NCI-H748 (cell line): ENCODE measurements around the gene VOPP1.

Experiments
- DNase-seq: peaks from one replicate; lab custom pipeline; 2025; ENCODE audit not compliant: unreplicated experiment; lab: John Stamatoyannopoulos, UW

Gene VOPP1

GRCh38 chr7:55534262-55534915 is 37.9 kb downstream of the VOPP1 start:
- no peak for DNase-seq

DNA sequence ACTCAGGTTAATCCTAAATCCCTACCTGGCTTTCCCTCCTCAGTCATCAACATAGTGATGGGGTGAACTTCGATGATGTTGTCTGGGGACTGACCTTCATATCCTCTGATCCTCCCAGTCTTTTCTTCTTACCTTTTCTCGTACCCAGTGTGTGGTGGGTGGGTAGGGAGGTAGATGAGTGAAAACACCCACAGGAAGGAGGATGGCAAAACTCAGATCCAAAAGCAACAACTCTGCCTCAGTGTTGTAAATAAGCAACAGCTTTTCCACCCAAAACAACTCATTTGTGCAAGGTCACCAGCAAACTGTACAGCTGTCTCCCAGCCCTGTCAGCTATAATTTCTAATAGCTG is 38.6 kb downstream of the VOPP1 start:
- DNase-seq = no peak

DNA sequence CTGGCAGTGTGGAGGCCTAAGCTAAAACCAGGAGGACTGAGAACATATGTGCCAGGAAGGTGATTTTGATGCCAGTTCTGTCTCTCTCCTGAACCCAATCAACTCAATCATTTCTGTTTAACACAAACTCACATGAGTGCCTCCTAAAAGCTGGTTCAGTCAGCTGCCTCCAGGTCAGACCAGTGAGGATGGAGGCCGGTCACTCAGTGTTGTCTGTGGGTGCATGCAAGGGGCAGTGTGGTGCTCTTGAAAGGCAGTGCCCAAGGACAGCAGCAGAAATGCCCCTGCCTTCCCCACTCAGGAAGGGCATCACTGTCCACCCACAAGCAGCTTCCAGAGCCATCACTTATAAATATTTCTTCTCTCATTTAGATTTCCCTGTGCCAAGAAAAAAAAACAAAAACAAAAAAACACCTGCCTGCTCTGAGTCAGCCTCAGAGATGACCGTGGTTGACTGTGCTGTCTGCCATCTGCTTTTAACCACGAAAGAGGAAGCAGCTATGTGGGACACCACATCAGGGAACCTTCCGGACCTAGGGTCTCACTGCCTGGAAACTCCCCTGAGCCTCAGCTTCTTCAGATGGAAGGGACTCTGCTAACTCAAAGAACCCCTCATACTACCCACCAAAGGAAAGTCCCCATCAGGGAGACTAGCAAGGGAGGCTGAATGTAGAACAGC is 39.1 kb downstream of the VOPP1 start:
- no peak for DNase-seq

DNA sequence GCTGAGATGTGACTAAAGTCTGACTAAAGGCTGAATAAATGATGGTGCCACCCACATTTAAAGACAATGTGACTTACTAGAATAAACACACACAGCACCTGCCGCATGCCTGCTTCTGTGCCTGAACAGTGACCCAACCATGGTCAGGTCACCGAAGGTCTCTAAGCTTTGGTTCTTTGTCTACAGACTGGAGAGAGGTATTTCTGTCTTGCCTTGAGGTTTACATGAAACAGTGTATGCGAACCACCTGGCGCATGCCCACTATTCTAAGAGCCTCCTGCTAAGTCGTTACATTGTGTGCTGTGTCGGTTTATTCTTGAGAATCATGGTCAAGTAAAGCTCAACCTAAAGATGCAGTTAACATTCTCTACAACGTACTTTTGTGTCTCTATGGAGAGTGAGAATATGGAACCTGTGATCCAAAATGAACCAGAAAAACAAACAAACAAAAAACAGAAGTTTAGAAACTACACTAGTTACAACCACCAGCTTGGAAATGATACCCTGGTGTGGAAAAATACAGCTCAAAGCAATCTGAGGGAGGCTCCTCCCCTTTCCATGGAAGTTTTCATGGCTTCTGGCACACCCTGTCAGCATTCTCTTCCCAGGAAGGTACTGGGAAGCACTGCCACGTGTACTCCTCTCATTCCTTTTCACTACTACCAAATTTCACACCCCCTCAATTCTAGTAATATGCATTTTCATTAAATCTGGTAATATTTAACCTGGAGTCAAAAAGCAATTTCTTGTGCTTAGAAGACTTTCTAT is 40.0 kb downstream of the VOPP1 start:
- DNase-seq = no peak

- no peak for DNase-seq
Measured at GRCh38 chr7:55531536-55531935, 40.8 kb downstream of the VOPP1 start.

- DNase-seq = no peak
Measured at GRCh38 chr7:55527307-55527706, 45.0 kb downstream of the VOPP1 start.

GRCh38 chr7:55526770-55527169 is 45.5 kb downstream of the VOPP1 start:
- DNase-seq = peak; percentile 48

DNA sequence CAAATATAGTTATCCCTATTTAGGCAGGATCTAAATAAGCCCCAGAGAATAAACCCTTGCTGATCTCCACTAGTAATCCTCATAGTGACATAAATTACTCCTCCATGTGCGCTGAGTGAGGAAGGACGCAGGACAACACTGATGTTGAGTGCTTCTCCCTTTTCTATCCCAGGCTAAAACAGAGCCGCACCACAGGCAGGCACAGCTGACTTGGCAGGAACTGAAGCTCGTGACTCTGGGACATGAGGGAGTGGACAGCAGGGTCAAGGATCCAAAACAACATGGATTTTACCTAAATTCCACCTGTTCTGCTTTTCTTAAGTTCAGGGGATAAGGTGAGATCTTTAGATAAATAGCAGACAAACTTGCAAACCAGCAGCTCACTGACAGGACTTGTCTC is 46.0 kb downstream of the VOPP1 start:
- DNase-seq = no peak

DNA sequence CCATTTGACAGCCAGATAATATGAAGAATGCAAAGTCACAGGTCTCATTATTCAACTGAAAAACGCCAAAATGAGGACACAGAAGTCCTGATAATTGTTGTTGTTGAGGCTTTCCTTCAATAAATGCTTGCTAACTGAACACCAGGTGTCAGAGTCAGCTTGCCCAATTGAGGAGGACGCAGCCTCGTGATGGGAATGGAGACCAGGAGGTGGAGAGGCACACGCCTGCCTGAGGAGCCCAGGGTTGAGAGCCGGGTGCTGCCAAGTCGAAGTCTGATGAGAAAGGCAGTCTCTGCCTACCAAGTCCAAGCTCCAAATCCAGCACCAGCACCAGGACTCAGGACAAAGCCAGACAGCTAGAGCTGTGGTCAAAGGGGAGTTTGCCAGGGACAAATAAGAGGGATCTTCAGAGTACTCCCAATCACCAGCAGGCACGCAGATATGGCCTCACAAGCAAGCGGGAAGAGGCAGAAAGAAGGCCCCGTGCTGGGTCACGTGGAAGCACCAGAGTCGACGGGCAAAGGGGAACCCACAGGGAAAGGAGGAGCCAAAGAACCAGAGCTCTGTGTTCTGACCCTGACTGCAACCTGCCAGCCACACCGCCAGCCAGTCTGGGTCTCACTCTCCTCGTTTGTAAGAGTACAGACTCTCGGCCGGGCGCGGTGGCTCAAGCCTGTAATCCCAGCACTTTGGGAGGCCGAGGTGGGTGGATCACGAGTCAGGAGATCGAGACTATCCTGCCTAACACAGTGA is 47.6 kb downstream of the VOPP1 start:
- no peak for DNase-seq

DNA sequence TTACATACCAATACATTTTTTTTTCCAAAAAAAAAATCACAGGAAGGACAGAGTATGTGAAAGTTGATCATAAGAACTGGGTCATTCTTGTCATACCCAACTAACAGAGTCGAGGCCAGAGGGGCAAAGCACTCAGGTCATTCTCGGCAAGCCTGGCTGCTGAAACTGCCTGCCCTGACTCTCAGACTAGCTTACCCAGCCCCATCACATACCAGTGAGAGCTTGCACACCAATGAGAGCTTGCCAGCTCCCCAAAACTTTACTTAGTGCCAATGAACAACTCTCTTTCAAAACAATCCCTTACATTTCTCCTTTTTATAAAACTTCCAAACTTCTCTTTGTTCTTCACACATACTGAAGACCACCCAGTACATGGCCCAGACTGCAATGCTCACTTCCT is 48.9 kb downstream of the VOPP1 start:
- no peak for DNase-seq

GRCh38 chr7:55521917-55522902 is 50.1 kb downstream of the VOPP1 start:
- DNase-seq = no peak

DNA sequence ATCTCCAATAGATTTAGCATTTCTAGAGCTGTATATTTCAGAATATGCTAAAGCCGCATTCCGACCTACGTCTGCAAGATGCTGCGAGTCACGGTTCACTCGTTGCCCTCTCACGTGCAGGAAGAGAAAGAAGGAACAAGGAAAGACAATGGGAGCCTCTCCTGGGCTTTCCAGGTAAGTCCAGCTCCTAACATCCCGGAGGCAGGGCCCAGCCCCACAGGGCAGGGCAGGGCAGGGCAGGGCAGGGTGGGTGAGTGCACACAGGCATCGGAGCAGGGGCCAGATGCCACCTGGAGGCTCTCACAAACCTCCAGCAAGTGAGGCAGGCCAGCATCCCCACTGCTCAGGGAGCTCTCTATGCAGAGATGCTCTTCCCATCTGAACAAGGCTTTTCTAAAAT is 50.8 kb downstream of the VOPP1 start:
- DNase-seq = no peak

DNA sequence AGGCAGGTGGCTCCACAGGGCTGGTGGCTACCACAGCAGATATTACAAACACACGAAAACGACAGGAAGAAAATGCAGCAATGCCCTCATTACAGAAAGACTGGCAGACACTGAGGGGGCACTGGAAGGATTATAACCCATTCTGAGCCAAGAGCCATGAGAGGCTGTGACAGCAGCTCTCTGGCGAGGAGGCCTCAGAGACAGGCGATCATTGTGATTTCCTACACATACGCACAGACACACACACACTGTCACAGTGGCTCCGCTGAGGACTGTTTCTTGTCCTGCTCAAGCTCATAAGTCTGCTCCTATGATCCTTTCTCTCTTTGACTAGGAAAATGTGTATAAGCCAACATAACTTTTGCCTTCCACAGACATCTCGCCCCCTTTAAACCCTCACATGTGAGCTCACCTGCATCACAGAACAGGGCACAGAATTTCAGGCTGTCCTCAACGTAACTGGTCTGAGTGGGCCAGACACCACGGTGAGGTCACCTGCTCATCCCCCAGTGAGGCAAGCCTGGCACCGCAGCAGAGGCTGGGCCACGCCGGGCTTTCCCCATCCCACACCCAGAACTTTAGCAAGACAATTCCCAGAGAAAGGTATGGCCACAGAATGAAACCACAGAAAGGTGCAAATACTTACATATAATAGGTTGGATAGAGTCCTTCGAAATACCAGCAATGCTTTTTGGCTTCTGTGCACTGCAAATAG is 51.7 kb downstream of the VOPP1 start:
- no peak for DNase-seq

DNA sequence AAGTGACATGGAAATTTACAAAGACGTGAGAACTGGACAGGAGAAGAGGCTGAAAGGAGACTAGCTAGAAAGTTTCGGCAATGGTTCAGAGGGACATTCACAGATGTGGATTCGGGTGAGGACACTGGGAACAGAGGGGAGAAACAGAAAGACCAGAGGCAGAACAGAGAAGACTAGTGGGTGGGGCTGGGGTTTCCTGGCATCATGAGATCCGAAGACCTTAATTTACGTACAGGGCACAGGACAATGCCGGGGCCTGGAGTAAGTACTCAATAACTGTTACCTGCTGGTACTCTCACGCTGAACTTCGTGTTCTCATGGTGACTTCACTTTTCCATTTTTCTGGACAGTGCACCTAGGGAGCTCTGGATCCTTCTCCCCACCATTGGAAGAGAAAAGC is 53.5 kb downstream of the VOPP1 start:
- DNase-seq = no peak

- no peak for DNase-seq
Measured at GRCh38 chr7:55517936-55518689, 54.2 kb downstream of the VOPP1 start.

DNA sequence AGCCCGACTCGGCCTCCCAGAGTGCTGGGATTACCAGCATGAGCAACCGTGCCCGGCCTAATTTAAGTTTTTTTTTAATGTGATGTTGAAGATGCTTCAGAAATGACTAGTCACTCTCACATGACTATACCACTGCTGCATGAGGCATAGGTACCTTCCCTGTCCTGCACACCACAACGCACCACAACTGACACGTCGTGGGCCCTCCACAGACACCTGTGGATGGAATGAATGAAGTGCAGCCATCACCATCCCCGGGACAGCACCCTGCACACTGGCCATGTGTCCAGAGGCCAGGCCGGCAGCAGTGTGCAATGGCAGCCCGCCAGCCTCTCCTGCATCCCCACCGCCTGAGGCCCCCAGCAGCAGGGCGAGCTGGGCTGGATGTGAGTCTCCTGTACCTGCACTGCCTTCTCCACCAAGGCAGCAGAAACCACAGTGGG is 55.1 kb downstream of the VOPP1 start:
- DNase-seq = no peak

- no peak for DNase-seq
Measured at GRCh38 chr7:55516409-55516808, 55.9 kb downstream of the VOPP1 start.

DNA sequence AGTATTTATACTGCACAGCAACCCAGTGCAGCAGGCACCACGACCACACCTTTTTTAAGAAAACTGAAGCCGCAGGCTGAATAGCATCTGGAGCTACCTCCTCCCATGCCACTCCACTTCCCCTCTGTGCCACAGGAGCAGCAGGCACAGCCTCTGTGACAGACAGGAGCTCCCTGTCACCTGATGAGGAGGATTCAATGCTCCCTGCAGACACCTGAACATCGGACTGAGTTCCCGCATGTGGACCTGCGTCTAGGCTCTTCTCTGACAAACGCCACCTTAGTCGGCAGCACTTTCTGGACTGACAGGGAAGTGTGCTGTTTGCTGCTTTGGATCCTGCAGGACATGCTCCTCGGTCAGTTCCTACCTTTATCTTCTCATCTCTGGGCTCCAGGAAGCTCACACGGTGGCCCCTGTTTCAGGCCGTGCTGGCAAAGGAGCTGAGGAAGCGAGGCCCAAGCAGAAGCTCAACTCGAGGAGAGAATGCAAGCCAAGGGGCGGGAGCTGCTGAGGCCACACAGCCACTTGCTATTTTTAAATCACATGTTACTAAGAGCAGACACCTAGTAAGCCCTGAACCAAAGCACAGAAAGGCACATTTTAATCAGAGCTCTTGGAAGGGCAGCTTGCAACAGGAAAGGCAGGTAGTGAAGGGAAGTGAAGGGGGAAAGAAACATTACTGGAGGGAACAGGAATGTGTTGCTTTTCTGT is 56.6 kb downstream of the VOPP1 start:
- no peak for DNase-seq
